K562 (cell line): ENCODE data around the gene ACAA2. TPM values are rescaled to one million over a fixed set of nuclear protein-coding genes. Genes with fewer than 3 reads are reported as not detected.

ENCODE experiments used
- FOXP1 ChIP-seq: sonication (generic); formaldehyde crosslinking; IDR thresholded peaks from 2 replicates; pipeline ENCODE4 v1.8.0; 2022; ENCODE audit warnings: mild to moderate bottlenecking, missing genetic modification reagents
- JUND ChIP-seq, 2 experiments: IDR thresholded peaks; 2 replicates in 1 of 2; 3 replicates in 1 of 2; pipeline ENCODE4 v1.6.1; 2011; ENCODE audit warnings: borderline replicate concordance in 2 of 2, low read depth in 2 of 2, low read length in 2 of 2, improper control_type of control experiment in 1 of 2, missing biosample characterization in 1 of 2, missing genetic modification characterization in 1 of 2, missing genetic modification reagents in 1 of 2
- NR1H2 ChIP-seq: sonication (generic); formaldehyde crosslinking; IDR thresholded peaks from 2 replicates; pipeline ENCODE4 v1.4.0; 2020; ENCODE audit warnings: mild to moderate bottlenecking, missing genetic modification reagents
- NRF1 ChIP-seq, 2 experiments: fragments of 450-650 bp; IDR thresholded peaks in 1 of 2; conservative IDR thresholded peaks in 1 of 2; 2 replicates each; pipeline ENCODE4 v1.6.1; 2014; ENCODE audit warnings: mild to moderate bottlenecking in 2 of 2
- POLR3A ChIP-seq: IDR thresholded peaks from 2 replicates; pipeline ENCODE4 v1.6.1; 2011; ENCODE audit warnings: borderline replicate concordance, mild to moderate bottlenecking, moderate library complexity; ENCODE audit not compliant: insufficient read length, insufficient read depth; ENCODE audit errors: extremely low read depth
- POU5F1 ChIP-seq: fragments of 150-350 bp; IDR thresholded peaks from 2 replicates; pipeline ENCODE4 v1.6.1; 2014; ENCODE audit warnings: borderline replicate concordance, low read length, low read depth, mild to moderate bottlenecking; ENCODE audit not compliant: partially characterized antibody
- SMC3 ChIP-seq: conservative IDR thresholded peaks from 2 replicates; pipeline ENCODE4 v1.6.1; 2011; ENCODE audit warnings: low read depth, low read length, improper control_type of control experiment; ENCODE audit not compliant: insufficient read depth
- ZNF121 ChIP-seq: sonication (generic); formaldehyde crosslinking; conservative IDR thresholded peaks from 2 replicates; pipeline ENCODE4 v1.8.0; 2022; ENCODE audit warnings: missing genetic modification reagents
- ZNF41 ChIP-seq: fragments of 250-450 bp; sonication (Bioruptor Pico); conservative IDR thresholded peaks from 2 replicates; pipeline ENCODE4 v1.4.0; 2020; ENCODE audit warnings: mild to moderate bottlenecking
- polyA plus RNA-seq, 8 experiments: library from polyadenylated mRNA; depleted of rRNA in 4 of 8; stranded (reverse) in 5 of 8; unstranded in 3 of 8; fragments of >200 nt; fragmentation: Nextera tagmentation in 2 of 8; fragmentation: Illumina TruSeq in 1 of 8; extraction: Ambion mirVana in 2 of 8; extraction: Trizol in 1 of 8; gene quantifications; 2 replicates each; pipeline versions ENCODE4 v1.2.1 to v1.2.3, GENCODE V29; 2011 to 2014; ENCODE audit warnings: inconsistent platforms in 1 of 8, missing spikeins in 1 of 8
- total RNA-seq, 7 experiments: library from RNA; depleted of rRNA in 6 of 7; stranded (reverse); fragments of >200 nt in 6 of 7; fragmentation: Illumina TruSeq in 2 of 7; extraction: Trizol in 2 of 7; gene quantifications; 2 replicates each; pipeline versions ENCODE4 v1.2.1 to v1.2.3, GENCODE V29; 2011 to 2021; ENCODE audit warnings: low replicate concordance in 1 of 7
- TF ChIP-seq, protein P1 (sequence below), 3 experiments: IDR thresholded peaks in 2 of 3; conservative IDR thresholded peaks in 1 of 3; 2 replicates each; pipeline ENCODE4 v1.5.1; 2011 to 2012; ENCODE audit warnings: low read length in 3 of 3, mild to moderate bottlenecking in 3 of 3, control low read depth in 2 of 3, improper control_type of control experiment in 1 of 3, inconsistent platforms in 1 of 3, low read depth in 1 of 3, mixed read lengths in 1 of 3, moderate library complexity in 1 of 3; ENCODE audit not compliant: insufficient read depth in 2 of 3
- TF ChIP-seq, protein P2 (sequence below): sonication (generic); formaldehyde crosslinking; IDR thresholded peaks from 2 replicates; pipeline ENCODE4 v1.8.0; 2023; ENCODE audit warnings: missing genetic modification reagents, mild to moderate bottlenecking, borderline replicate concordance
- TF ChIP-seq, protein P3 (sequence below): fragments of 250-450 bp; sonication (Bioruptor Pico); IDR thresholded peaks from 2 replicates; pipeline ENCODE4 v1.8.0; 2021; ENCODE audit warnings: moderate library complexity, mild to moderate bottlenecking, inconsistent platforms
- TF ChIP-seq, protein P4 (sequence below): fragments of 450-650 bp; formaldehyde crosslinking; IDR thresholded peaks from 2 replicates; pipeline ENCODE4 v1.4.0; 2022; ENCODE audit warnings: missing genetic modification characterization

ACAA2 gene
- total and polyA plus RNA-seq, 9 of the 15 experiments (the other 6 are each of a cell fraction or from before 2014, with no cell fraction given) = 13.2 to 31.5 (median 21.7) TPM

DNA sequence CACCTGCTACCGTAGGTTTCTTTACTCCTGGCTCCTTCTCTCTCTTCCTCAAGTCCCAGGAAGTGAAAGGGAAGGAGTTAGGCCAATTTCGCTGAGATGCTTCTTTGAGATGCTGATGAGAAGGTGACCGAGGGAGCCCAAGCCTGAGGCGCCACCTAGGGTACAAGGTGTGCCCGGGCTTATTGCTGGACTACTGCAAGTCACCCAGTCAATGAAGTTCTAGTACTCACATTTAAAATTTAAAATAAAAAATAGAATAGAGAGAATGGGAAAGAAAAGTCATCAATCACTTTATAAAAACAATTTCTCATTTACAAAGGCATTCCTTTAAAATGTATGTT, 45.3 kb downstream of the ACAA2 start (continued):
- TF ChIP-seq, protein P1, sequence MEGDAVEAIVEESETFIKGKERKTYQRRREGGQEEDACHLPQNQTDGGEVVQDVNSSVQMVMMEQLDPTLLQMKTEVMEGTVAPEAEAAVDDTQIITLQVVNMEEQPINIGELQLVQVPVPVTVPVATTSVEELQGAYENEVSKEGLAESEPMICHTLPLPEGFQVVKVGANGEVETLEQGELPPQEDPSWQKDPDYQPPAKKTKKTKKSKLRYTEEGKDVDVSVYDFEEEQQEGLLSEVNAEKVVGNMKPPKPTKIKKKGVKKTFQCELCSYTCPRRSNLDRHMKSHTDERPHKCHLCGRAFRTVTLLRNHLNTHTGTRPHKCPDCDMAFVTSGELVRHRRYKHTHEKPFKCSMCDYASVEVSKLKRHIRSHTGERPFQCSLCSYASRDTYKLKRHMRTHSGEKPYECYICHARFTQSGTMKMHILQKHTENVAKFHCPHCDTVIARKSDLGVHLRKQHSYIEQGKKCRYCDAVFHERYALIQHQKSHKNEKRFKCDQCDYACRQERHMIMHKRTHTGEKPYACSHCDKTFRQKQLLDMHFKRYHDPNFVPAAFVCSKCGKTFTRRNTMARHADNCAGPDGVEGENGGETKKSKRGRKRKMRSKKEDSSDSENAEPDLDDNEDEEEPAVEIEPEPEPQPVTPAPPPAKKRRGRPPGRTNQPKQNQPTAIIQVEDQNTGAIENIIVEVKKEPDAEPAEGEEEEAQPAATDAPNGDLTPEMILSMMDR (IDR thresholded peaks at IDR 0.05 in 2 of 3, conservative IDR thresholded peaks at IDR 0.05 in 1 of 3; ENCODE audit: insufficient read depth in 2 of 3, low read depth in 1 of 3, low read length in 3 of 3) = peak; percentile 44 to 56 (median 51); a peak in 5 of 6 replicates
- no peak for TF ChIP-seq NR1H2
- 0 out of 2 replicates have a peak, but pooled peaks have one; percentile 7 for TF ChIP-seq SMC3
- no peak for TF ChIP-seq JUND (IDR thresholded peaks at IDR 0.05; ENCODE audit: borderline replicate concordance, low read depth, low read length)
- TF ChIP-seq JUND (tag; IDR thresholded peaks at IDR 0.05; ENCODE audit: borderline replicate concordance, low read depth, low read length) = no peak
- no peak for TF ChIP-seq ZNF41 (CRISPR knock-in tag)
- no peak for TF ChIP-seq POU5F1
- TF ChIP-seq, protein P2, sequence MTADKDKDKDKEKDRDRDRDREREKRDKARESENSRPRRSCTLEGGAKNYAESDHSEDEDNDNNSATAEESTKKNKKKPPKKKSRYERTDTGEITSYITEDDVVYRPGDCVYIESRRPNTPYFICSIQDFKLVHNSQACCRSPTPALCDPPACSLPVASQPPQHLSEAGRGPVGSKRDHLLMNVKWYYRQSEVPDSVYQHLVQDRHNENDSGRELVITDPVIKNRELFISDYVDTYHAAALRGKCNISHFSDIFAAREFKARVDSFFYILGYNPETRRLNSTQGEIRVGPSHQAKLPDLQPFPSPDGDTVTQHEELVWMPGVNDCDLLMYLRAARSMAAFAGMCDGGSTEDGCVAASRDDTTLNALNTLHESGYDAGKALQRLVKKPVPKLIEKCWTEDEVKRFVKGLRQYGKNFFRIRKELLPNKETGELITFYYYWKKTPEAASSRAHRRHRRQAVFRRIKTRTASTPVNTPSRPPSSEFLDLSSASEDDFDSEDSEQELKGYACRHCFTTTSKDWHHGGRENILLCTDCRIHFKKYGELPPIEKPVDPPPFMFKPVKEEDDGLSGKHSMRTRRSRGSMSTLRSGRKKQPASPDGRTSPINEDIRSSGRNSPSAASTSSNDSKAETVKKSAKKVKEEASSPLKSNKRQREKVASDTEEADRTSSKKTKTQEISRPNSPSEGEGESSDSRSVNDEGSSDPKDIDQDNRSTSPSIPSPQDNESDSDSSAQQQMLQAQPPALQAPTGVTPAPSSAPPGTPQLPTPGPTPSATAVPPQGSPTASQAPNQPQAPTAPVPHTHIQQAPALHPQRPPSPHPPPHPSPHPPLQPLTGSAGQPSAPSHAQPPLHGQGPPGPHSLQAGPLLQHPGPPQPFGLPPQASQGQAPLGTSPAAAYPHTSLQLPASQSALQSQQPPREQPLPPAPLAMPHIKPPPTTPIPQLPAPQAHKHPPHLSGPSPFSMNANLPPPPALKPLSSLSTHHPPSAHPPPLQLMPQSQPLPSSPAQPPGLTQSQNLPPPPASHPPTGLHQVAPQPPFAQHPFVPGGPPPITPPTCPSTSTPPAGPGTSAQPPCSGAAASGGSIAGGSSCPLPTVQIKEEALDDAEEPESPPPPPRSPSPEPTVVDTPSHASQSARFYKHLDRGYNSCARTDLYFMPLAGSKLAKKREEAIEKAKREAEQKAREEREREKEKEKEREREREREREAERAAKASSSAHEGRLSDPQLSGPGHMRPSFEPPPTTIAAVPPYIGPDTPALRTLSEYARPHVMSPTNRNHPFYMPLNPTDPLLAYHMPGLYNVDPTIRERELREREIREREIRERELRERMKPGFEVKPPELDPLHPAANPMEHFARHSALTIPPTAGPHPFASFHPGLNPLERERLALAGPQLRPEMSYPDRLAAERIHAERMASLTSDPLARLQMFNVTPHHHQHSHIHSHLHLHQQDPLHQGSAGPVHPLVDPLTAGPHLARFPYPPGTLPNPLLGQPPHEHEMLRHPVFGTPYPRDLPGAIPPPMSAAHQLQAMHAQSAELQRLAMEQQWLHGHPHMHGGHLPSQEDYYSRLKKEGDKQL (CRISPR knock-in tag) = no peak
- no peak for TF ChIP-seq ZNF121 (CRISPR knock-in tag)
- no peak for TF ChIP-seq NRF1 (conservative IDR thresholded peaks at IDR 0.05 in 1 of 2, IDR thresholded peaks at IDR 0.05 in 1 of 2)
- TF ChIP-seq, protein P3, sequence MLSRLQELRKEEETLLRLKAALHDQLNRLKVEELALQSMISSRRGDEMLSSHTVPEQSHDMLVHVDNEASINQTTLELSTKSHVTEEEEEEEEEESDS = no peak
- TF ChIP-seq POLR3A = no peak
- no peak for TF ChIP-seq FOXP1 (CRISPR knock-in tag)
- TF ChIP-seq, protein P4, sequence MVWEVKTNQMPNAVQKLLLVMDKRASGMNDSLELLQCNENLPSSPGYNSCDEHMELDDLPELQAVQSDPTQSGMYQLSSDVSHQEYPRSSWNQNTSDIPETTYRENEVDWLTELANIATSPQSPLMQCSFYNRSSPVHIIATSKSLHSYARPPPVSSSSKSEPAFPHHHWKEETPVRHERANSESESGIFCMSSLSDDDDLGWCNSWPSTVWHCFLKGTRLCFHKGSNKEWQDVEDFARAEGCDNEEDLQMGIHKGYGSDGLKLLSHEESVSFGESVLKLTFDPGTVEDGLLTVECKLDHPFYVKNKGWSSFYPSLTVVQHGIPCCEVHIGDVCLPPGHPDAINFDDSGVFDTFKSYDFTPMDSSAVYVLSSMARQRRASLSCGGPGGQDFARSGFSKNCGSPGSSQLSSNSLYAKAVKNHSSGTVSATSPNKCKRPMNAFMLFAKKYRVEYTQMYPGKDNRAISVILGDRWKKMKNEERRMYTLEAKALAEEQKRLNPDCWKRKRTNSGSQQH (CRISPR knock-in tag) = no peak
